Mucosa of descending colon (tissue), 3 donors: ENCODE data around the gene IGFBP4. TPM values are rescaled to one million over a fixed set of nuclear protein-coding genes. Genes with fewer than 3 reads are reported as not detected.

Experiments used
- ATAC-seq: fragments of 200-7000 bp; cut with Tn5 transposase; one replicate; pipeline ENCODE4 v1.9.1; 2020; ENCODE audit warnings: mild to moderate bottlenecking, moderate library complexity
- DNase-seq, 3 donors: peaks; one replicate each; pipeline ENCODE4 v3.0.0-alpha.2; 2020
- H3K36me3 ChIP-seq: fragments of 200-600 bp; one replicate; pipeline ENCODE4 v1.8.0; 2021; ENCODE audit warnings: low read depth, mild to moderate bottlenecking
- H3K4me1 ChIP-seq: fragments of 200-600 bp; one replicate; pipeline ENCODE4 v1.8.0; 2021; ENCODE audit warnings: low read depth, mild to moderate bottlenecking
- H3K4me3 ChIP-seq: fragments of 200-600 bp; one replicate; pipeline ENCODE4 v1.8.0; 2021; ENCODE audit warnings: mild to moderate bottlenecking
- H3K9me3 ChIP-seq: fragments of 200-600 bp; one replicate; pipeline ENCODE4 v1.8.0; 2021; ENCODE audit warnings: mild to moderate bottlenecking
- CTCF ChIP-seq: fragments of 200-600 bp; IDR thresholded peaks from one replicate; pipeline ENCODE4 v1.8.0; 2022; ENCODE audit warnings: antibody characterized with exemption, mild to moderate bottlenecking
- intact Hi-C, 2 donors: fragments of 100-400 bp; cut with DNase I in 1 of 2; cut with micrococcal nuclease in 1 of 2; formaldehyde crosslinking; loops; one replicate each; pipeline versions ENCODE4 v1.11.0 to v1.11.1; 2022; cut with DNase I, micrococcal nuclease
- total RNA-seq, 3 donors: library from RNA; stranded (reverse); fragmentation: NEBNext Ultra II Directional in 2 of 3; extraction: Animal tissue kit (Norgen Biotek cat#: 25700) in 2 of 3; gene quantifications; one replicate each; pipeline versions ENCODE4 v1.2.1 to v1.2.4, GENCODE V29; 2021 to 2023
- donor health status: DM: no; HTN: no; CAD: no; lungs with moderate emphysema.
- donor health status: DM: no; HTN: no; CAD: no.
- donor health status: DM: no; HTN: yes; CAD: no.

Gene IGFBP4
- total RNA-seq, 3 donors from 2014 or later = 215 to 459 (median 244) TPM

DNA sequence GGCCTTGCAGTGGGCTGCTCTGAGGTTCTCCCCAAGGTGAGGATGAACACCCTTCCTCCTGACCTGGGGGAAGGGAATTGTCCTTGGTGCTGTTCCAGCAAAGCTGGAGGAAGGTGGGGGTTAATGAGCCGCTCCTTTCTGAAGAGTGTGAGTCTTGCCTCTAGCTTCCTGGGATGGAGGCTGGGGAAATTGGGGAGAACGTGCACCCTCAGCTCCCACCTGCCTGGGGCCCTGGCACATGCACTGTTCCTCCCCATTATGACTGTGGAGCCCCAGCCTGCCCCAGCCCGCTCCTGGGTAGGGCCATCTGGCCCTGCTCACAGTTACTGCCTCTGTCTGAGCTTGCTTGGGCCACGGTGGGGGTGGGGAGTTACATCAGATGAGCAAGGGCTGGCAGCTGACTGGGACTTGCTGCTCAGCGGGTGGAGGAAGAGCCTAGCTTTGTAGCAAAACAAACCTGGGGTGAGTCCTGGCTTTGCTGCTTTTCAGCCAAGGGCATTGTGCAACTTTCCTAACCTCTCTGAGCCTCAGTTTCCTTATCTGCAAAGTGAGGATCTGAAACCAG, 47.1 kb downstream of the IGFBP4 start:
- ATAC-seq = peak; percentile 74
- TF ChIP-seq CTCF = no peak
- intact Hi-C loops = no loop called here
- peak; percentile 62 to 80 (median 63) for DNase-seq
- peaks cover 23% of the 10 kb centered on the region for H3K4me1 ChIP-seq
- H3K9me3 ChIP-seq = no peaks in the 10 kb centered on the region
- H3K4me3 ChIP-seq = no peak overlapping the region
- H3K36me3 ChIP-seq = no peaks in the 10 kb centered on the region

DNA sequence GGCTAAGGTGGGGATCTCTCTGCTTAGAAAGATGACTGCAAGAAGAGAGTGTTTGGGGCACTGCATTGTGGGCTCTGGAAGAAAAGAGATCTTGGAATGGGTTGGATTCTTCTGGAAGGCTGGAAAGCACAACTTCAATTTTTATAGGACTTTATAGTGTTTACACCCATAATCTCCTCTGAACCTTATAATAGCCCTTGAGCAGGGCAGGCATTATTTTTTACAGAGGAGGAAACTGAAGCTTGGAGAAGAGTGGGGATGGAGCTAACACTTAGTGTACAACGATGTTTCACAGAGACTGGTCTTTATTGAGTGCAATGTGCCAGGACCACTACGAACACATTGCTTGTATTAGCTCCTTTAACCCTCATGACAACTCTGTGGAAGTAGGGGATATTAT, 47.7 kb downstream of the IGFBP4 start:
- intact Hi-C loops = no loop called here
- H3K9me3 ChIP-seq = no peaks in the 10 kb centered on the region
- no peaks in the 10 kb centered on the region for H3K36me3 ChIP-seq
- peak; percentile 58 for ATAC-seq
- DNase-seq = no peak
- H3K4me1 ChIP-seq = peaks cover 23% of the 10 kb centered on the region
- no peak for TF ChIP-seq CTCF
- no peak overlapping the region for H3K4me3 ChIP-seq

DNA sequence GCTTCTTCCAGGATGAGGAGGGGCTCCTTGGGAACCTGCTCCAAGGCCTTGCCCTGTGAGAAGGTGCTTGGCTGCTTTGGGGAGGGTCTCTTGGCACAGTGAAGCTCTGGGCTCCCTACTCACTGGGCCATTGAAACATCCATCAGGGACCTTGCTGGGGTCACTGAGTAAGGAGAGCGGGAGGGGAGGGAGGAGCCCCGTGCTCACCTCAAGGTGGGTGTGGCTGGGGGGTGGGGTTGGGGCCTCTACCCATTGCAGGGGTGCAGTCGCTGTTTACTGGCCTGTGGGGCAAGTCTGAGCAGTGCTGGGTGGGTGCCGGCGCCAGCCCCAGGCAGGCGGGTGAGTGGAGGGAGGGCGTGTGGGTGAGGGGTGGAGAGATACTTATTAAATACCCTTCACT, 48.2 kb downstream of the IGFBP4 start:
- peak in 2 of 3 donors; percentile 43 to 67 for DNase-seq
- intact Hi-C loops = no loop called here
- Histone ChIP-seq H3K4me1 (peaks cover 23% of the 10 kb centered on the region), H3K4me3 (no peak overlapping the region), H3K36me3 (no peaks in the 10 kb centered on the region), H3K9me3 (no peaks in the 10 kb centered on the region)
- peak; percentile 51 for ATAC-seq
- TF ChIP-seq CTCF = no peak

DNA sequence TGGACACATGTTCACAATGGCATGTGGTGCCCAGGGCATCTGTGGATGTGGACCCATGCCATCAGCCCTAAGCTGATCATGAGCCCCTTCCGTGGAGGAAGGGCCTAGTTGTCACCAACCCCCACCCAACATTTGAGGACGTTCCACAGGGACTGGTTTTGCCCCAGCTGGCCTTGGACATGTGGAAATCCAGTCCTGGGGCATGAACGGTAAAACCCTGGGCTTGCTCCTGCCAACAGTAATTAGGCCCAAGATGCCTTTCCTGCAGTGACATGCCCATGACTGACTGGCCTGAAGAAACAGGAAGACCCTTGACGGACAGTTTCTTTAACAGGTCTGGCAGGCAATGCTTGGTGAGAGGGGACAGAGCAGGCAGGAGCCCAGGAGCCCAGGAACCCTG, 50.4 kb downstream of the IGFBP4 start:
- H3K4me3 ChIP-seq = no peak overlapping the region
- H3K4me1 ChIP-seq = peaks cover 26% of the 10 kb centered on the region
- H3K36me3 ChIP-seq = no peaks in the 10 kb centered on the region
- TF ChIP-seq CTCF = no peak
- intact Hi-C loops = no loop called here
- no peaks in the 10 kb centered on the region for H3K9me3 ChIP-seq
- DNase-seq = no peak
- no peak for ATAC-seq

- ATAC-seq = no peak
Observed at GRCh38 chr17:40495140-40495539, 51.9 kb downstream of the IGFBP4 start.

More at GRCh38 chr17:40495140-40495539, 51.9 kb downstream of the IGFBP4 start:
- Histone ChIP-seq H3K4me1 (peaks cover 32% of the 10 kb centered on the region), H3K36me3 (no peaks in the 10 kb centered on the region), H3K9me3 (no peaks in the 10 kb centered on the region), H3K4me3 (no peak overlapping the region)
- intact Hi-C loops = no loop called here
- no peak for DNase-seq
- no peak for TF ChIP-seq CTCF
